NCI-H82 treated with DMSO at 0.1 percent for 48 hours (cell line): ENCODE results near the gene PRPF4.
"Not testable (repeated sequence)": the region's sequence is repeated elsewhere in the genome, so short reads cannot be mapped to it uniquely, and the experiment has no call there.

ENCODE experiments used
- DNase-seq: peaks from one replicate; lab custom pipeline; 2025; ENCODE audit not compliant: unreplicated experiment; lab: John Stamatoyannopoulos, UW

PRPF4 gene

DNA sequence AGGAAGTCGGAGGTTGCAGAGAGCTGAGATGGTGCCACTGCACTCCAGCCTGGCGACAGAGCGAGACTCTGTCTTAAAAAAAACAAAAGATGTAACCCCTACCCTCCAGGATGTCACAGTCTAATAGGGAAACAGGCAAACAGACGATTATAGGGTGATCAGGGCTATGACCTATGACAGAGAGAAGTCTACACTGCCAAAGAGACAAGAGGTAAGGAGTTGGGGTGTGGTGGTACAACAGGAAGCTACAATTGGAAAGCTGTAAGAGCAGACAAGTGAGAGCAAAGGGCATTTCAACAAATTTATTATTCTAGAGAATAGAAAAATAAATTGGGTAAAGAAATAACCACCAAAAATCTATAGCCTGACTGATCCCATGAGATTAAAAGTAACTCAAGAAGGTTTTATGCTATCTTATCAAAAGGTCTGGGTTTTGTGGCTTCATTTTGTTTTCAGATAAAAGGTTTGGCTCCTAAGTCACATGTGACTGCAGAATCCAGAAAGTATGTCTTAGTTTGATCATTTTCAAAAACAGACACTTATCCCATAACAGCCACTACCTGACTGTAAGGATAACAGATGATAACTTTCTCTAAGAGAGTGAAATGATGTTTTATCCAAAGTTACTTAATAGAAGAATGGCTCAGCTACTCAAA is 7.4 kb upstream of the PRPF4 start:
- DNase-seq = no peak

DNA sequence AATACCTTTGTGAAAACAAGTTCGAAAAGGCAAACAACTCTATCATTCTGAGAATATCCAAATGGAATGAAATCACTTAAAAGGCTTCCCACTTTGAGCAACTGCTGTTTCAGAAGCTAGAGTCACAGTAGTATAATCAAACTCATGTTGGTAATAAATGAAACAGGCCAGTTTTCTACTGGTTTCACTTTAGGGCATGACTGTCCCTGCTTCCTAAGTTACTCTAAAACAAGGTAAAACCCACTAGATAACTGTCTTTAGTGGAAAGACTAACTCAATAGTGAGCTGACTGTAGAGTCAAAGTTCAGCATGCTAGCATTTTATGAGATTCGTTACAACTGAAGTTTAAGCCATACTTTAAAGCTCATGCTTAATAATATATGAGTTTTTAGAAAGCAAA is 6.1 kb upstream of the PRPF4 start:
- DNase-seq = no peak

DNA sequence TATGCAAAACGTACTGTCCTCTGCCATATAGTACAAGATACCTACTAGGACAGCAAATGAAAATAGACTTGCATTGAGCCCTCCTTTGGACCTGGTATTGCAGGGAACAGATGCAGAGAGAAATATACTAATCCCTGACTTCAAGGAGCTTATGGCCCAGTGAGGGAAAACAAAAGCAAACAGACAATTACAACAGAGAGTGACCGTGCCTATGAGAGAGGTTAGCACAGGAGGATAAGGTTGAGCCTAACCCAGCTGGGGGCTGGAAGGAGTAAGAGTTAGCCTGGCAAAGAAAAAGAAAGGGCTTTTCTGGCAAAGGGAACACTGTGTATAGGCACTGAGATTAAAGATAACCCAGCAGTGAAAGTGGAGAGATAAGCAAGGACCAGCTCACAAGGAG is 5.6 kb upstream of the PRPF4 start:
- DNase-seq = peak; percentile 59

DNA sequence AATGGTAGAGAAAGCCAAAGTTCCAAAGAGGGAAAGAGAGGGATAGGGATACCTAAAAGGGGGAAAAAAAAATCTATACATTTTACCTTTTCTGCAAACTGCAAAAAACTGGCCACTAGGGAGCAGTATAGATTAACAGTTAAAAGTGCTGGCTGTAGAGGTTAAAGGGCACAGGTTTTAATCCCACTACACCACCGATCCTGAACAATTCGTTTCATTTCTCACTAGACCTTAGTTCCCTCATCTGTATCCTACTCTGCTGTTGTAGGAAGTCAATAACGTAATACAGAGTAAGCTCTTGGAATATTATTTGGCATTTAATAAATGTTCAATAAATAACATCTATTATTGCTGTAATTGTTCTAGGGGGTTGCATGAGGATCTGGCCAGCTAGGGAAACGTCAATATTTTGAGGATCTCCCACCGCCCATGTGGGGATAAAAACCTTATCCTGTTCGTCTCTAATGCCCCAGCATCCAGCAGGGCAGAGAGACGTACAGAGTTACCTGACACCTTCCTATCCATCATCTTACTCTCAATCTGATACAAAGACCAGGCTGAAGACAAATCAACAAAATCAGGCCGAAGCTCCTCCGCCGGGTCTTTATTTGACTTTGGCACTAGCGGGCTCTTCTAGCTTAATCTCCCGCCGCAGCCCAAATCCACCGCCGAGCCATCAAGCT is 843 bp upstream of the PRPF4 start:
- peak; percentile 54 for DNase-seq

DNA sequence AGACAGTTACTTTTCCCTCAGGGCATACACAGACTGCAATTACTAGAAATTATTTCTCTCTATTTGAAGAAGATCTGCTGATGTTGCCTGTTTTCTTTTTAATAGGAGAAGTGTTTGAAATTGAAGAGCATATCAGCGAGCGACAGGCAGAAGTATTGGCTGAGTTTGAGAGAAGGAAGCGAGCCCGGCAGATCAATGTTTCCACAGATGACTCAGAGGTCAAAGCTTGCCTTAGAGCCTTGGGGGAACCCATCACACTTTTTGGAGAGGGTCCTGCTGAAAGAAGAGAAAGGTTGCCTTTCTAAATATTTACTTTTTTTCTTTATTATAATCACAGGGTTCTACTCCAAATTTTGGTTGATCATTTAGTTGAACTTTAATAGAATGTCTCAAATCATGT is 3.4 kb downstream of the PRPF4 start:
- no peak for DNase-seq

DNA sequence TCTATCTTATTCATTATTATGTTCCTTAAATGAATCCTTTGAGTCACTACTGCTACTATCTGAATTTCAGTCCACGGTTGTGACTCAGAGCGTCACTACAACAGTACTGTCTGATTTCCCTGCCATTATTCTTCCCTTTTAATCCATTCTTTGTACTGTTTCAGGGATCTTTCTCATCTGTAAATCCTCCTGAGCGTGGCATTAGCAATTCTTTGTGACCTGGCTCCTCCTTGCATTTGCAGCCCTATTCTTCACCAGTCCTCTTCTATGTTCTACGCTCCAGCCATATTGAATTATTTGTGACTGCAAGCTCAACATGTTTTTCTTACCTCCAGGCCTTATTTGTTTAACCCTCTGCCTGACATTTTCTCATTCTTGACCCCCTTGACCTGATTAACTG is 5.9 kb downstream of the PRPF4 start:
- no peak for DNase-seq

DNA sequence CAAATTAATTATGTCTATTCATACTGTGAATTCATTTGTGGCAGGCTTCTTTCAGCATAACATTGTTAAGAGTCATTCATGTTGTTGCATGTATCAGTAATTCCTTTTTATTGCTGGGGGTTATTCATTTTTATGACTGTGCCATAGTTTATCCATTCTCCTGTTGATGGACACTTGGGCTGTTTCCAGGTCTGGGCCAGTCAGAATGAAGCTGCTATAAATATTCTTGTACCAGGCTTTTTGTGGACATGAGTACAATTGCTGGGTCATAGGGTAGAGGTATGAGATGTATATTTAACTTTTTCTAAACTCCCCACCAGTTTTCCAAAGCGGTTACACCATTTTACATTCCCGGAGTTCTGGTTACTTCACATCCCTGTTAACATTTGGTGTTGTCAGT is 13.6 kb downstream of the PRPF4 start:
- DNase-seq = no peak

DNA sequence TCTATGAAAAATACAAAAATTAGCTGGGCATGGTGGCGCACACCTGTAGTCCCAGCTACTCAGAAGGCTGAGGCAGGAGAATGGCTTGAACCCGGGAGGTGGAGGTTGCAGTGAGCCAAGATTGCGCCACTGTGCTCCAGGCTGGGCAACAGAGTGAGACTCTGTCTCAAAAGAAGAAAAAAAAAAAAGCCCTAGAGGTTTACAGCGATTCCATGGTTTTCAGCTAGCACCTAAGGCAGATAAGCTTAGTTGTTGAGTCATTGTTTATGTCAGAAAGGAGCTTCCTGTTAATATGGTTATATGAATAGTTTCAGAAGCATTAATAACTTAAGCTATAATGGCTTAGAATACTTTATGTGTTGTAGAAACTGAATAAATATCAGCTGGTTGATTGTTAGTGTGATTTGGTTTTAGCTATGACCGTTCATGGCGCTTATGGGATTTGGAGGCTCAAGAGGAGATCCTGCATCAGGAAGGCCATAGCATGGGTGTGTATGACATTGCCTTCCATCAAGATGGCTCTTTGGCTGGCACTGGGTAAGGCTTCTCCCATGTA is 14.7 kb downstream of the PRPF4 start:
- no peak for DNase-seq

DNA sequence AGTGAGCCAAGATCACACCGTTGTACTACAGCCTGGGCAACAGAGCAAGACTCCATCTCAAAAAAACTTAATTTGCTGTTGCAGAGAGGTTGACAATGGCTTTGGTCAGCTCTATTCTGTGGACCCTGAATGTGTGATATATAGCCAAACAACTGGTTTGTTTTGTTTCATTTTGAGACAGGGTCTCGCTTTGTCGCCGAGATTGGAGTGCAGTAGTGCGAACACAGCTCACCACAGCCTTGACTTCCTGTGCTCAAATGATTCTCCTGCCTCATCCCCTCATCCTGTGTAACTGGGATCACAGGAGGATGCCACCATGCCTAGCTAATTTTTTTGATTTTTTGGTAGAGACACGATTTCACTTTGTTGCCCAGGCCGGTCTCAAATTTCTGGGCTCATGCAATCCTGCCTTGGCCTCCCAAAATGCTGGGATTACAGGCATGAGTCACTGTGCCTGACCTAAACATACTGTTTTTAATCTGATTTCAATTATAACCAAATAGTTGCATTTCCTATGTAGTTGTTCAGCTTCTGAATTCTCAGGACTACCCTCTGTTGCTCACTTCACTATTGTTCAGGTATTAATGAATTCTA is 17.9 kb downstream of the PRPF4 start:
- DNase-seq = no peak

DNA sequence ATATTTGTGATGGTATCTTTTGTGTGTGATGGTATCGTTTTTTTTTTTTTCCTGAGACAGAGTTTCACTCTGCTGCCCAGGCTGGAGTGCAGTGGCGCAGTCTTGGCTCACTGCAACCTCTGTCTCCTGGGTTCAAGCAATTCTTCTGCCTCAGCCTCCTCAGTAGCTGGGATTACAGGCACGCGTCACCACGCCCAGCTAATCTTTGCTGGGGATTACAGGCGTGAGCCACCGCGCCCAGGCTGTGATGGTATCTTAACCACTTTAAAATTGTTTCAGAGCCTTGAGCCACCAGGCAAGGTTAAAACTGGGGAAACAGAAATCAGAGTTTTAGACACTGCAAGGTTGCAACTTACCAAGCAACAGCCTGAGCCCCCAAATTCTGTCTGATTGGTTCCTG is 20.8 kb downstream of the PRPF4 start:
- not testable (repeated sequence) for DNase-seq

DNA sequence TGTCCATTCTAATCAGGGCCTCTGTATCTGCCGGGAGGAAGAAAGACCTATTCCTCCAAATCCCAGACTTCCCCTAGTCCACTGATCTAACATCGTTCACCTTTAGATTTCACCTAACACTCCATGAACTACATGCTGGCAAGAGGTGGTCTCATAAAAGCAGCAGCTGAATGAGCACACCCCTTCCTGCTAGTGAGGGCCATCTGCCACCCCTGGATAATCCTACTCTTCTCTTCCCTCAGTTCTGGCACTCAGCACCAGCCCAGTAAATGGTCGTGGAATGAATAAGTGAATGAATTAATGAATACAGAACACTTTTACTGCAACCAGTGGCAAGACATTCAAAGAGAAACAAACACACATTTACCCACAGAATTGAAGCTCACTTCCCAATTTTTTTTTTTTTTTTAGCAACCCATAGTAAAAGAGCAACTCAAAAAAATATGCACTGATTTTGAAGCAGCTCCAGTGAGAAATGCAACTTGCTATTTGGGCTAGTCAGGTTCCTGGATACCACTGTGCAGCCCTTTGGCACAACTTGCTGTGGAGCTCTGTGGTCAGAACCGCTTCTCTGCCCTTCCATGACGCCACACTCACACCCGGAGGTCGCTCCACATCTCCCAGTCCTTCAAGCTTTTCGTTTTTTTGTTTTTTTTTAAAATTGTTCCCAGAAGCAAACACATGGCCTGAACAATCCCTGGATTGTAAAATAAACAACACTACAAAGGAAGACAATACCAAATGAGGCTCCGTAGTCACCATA is 21.5 kb downstream of the PRPF4 start:
- DNase-seq = peak; percentile 79

DNA sequence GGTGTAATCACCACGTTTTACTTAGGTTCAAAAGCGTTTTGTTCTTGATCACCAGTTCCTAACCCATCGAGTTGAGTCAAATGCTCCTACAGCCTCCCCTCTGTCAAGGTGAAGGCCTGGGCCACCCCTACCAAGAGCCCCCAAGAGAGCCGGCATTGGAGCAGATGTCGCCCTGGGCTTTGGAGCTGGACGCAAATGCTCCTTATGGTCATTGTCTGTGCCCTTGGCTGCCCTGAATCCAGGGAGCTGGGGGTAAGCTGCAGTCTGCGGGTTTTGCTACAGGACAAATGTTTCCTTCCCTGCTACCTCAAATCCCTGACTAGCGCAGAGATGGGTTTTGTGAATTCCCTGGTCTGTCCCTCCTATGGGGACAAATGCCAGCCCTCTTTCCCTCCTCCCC is 22.9 kb downstream of the PRPF4 start:
- peak; percentile 16 for DNase-seq

DNA sequence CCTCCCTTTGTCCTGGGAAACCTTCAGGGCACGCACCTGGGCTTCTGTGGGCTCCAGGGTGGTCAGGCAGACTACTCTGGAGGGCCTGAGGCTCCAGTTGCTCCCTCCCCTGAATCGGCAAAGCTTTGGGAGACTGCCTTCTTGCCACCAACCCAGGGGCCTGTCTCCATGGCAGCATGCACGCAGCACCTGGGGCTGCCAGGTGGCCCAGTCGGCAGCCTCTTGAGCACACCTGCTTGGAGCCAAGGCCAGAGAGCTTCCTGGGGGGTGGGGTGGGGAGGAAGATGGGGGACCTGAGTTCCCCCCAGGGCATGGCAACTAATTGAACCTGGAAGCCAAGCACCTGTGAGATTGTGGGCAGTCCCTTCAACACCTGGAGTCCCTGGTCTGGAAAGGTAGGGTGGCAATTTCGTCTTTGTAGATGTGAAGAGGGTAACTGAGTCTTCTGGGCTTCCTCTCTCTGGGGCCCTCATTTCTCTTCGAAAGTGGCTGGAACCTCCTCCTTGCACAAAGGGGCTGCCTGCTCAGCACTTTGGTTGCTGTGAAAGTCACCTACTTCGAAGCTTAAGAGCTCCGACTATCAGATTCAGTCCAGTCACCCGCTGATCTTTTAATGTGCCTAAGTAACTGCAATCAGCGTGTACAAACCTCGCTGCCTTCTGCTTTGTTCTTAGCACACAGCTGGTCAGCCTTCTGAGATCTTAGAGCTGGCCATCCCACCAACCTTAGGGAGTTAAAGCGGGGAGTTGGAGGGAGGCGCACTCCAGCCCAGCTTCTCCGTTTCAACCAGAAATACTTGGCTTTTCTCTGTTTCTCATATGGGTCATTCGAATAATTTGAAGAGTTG is 23.7 kb downstream of the PRPF4 start:
- DNase-seq = peak; percentile 79

DNA sequence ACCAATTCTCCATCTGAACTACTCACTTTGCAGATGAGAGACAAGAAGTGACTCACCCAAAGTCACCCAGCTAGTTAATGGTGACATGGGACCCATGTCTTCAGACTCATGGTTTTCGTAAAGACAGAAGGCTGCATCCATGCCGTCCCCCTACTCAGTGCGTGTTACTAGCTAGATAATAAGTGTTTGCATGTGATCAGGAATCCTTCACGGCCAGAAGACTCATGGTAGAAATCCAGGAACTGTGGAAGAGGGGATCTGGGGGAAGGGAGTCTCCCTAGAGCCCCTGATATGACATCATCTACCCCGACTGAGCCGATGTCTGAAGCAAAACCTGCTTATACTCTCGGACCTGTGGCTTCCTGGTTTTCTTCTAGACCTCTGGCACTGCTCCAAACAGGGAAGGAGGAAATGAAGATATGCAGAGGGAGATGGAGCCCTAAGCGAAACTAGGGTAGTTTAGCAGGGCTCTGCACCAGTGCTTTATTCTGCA is 24.4 kb downstream of the PRPF4 start:
- DNase-seq = no peak

DNA sequence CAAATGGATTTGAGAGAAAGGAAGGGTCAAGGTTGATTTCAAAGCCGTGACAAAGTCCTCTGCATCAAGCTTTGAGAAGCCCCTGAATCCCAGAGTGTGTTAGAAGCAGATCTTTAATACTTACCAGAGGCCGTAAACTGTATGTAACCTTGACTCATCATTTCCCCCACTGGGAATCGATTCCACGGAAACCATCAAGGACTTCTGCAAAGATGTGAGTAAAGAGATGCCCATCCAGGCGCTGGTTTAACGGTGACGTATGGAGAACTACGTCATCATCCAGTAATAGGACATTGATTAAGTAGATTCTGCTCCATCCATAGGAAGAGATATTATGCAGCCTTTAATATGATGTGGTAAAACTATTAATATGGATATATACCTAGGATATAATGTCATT is 26.1 kb downstream of the PRPF4 start:
- DNase-seq = no peak

DNA sequence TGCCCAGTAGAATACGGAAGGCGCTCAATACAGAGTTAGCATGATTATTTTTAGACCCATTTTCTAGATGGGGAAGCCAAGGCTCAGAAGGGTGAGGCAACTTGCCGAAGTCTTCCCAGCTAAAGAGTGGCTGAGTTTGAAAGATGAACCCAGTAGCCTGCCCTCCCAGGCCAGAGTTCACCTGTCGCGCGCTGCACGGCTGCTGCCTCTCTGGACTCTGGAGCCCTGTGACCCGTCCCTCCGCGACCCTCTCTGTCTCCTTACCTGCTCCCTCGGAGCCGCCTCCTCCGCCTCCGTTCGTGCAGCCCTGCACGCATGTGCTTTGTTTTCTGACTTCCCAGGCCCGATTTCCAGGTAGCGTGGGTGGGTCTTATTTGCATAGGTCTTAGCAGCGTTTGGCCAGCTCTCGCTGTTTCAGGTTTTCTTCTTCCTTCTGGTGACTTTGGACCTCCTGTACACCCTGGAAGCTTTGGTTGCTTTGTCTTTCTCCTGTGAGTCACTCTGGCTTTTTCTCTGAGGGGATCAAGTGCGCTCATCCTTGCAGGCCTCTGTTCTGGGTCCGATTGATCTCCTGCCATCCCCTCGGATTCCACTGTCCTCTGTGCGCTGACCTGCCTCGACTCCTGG is 27.4 kb downstream of the PRPF4 start, which contains the start of gene RNF183:
Gene RNF183 (minus strand): TSS at position 585 of the 627 bp plus-strand sequence. CDS start 5,192 bp downstream, outside the sequence.
- DNase-seq = no peak

DNA sequence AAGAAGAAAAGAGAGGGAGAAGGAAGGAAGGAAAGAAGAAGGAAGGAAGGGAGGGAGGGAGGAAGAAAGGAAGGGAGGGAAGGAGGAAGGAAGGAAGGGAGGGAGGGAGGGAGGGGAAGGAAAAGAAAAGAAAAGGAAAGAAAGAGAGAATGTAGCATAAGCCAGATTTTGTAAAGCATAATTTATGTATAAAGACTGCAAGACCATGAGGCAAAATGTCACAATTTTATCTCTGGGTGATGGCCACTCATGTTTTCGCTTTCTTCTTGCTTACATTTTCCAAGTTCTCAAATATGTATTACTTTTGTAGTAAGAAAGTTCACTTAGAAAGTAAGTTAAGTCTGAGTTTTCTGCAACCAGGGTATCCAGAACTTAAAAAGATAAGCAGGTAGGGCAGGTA is 31.1 kb downstream of the PRPF4 start:
- DNase-seq = no peak

DNA sequence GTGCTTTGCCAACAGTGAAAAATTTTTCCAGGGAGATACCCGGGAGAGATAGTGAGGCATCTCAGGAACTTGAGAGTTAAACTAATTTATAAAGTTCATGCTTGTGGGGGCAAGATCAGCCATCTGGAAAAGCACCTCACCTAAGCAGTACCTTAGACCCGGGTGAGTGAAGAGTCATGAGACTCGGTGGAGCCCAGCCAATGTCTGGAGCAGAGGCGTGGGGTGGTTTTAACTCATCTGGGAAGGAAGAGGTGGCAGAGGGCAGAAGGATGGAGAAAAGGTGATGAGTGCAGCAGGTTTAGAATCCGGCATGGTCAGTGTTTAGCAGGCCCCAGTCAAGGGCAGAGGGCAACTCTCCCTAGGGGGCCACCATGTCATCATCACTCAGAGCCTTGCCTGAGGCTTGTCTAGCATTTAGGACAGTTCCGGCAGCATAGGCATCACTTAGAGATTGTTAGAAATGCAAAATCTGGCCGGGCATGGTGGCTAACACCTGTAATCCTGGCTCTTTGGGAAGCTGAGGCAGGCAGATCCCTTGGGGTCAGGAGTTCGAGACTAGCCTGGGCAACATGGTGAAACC is 32.0 kb downstream of the PRPF4 start:
- no peak for DNase-seq

DNA sequence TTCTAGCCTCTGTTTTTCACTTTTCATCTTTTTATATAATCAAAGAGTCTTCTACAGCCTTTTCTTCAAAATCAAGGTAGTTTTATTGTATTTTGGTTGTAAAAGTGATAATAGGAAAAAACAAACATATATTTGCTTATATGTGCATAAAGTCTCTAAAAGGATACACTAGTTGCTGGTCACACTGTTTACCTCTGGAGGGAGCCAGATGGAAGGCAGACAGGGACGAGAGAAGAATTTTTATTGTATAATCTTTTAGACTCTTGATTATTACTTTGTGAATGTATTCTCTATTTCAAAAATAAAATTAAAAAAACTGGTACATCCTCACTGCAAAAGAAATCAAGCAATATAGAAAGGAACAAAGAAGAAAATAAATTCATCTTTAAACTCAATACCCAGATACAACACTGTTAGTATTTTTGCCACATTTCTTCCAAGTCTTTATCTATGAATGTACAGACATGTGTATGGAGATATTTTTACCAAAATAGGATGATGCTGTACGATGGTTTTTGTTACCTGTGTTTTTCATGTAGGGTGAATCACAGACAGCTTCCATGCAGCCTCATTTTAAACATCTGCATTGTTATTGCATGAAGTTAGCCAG is 33.9 kb downstream of the PRPF4 start:
- peak; percentile 9 for DNase-seq
